Right lobe of liver (tissue), 4 donors: ENCODE results near the gene CANT1.

Experiments
- POLR2A ChIP-seq: fragments of 450-650 bp; IDR thresholded peaks from one replicate; pipeline ENCODE4 v1.6.1; 2017; ENCODE audit warnings: antibody characterized with exemption, mild to moderate bottlenecking
- TF ChIP-seq, protein P1 (sequence below), 4 donors: fragments of 200-600 bp in 3 of 4; fragments of 450-650 bp in 1 of 4; IDR thresholded peaks; one replicate each; pipeline versions ENCODE4 v1.5.1 to v1.8.0; 2016 to 2022; ENCODE audit warnings: antibody characterized with exemption in 4 of 4, mild to moderate bottlenecking in 2 of 4
- donor health status: DM: no; HTN: no; CAD: no.
- donor health status: DM: no; HTN: no; CAD: no.
- donor health status: DM: no; HTN: yes; CAD: no.

DNA sequence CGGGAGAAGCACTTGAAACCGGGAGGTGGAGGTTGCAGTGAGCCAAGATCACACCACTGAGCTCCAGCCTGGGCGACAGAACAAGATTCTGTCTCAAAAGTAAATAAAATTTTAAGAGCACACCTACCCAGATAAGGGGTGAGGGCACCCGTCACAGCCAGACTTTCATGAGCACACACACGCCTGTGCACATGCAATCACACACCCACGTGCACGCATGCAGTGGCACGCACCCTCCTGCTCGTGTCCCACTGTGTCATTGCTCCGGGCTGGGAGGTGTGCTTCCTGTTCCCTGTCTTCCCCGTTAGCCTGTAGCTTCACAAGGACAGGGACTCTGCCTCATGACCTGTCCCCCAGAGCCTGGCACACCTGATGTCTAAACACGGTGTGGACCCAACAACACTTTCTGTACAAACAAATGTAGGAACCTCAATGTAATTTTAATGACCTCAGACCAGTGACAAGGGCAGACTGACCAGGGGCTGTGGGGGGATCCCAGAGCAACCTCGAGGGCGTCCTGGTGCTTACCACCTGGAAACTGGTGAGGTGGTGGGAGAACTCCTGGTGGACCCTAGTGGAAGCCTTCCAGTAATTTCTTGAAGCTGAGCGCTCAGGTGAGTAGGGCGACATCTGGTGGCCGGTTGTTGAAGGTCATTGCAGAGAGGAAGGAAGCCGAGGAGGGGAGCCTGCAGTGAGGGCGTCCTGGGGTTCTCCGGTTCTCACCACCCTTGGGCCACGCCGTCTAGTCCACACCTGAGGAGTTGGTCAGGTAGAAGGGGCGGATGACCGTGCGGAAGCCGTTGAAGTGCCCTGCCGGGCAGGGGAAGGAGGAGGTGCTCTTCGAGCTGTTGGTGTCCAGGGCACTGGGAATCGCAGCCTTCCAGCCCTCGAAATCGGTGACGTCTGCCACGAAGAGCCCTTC lies 38.5 kb downstream of the CANT1 start:
- TF ChIP-seq, protein P1, sequence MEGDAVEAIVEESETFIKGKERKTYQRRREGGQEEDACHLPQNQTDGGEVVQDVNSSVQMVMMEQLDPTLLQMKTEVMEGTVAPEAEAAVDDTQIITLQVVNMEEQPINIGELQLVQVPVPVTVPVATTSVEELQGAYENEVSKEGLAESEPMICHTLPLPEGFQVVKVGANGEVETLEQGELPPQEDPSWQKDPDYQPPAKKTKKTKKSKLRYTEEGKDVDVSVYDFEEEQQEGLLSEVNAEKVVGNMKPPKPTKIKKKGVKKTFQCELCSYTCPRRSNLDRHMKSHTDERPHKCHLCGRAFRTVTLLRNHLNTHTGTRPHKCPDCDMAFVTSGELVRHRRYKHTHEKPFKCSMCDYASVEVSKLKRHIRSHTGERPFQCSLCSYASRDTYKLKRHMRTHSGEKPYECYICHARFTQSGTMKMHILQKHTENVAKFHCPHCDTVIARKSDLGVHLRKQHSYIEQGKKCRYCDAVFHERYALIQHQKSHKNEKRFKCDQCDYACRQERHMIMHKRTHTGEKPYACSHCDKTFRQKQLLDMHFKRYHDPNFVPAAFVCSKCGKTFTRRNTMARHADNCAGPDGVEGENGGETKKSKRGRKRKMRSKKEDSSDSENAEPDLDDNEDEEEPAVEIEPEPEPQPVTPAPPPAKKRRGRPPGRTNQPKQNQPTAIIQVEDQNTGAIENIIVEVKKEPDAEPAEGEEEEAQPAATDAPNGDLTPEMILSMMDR (IDR thresholded peaks at IDR 0.05) = peak; percentile 83 to 88 (median 85)
- TF ChIP-seq POLR2A = no peak
